ENCODE results near the gene ARRB2. TPM values are rescaled to one million over a fixed set of nuclear protein-coding genes. Genes with fewer than 3 reads are reported as not detected.
"Not testable (repeated sequence)": the region's sequence is repeated elsewhere in the genome, so short reads cannot be mapped to it uniquely, and the experiment has no call there.

The ARRB2 gene
- total RNA-seq, 2 donors from 2014 or later: 45.3 to 51.8 TPM

- no peak for TF ChIP-seq CTCF (conservative IDR thresholded peaks at IDR 0.05)
- Mint-ChIP-seq H3K4me1 (peaks cover 13% of the 10 kb centered on the region), H3K36me3 (ENCODE audit: low read depth) (peaks cover 9% of the 10 kb centered on the region), H3K27ac (peak overlapping the region; percentile 91), H3K27me3 (ENCODE audit: insufficient read depth) (peaks cover 8% of the 10 kb centered on the region), H3K4me3 (peak overlapping the region; percentile 70), H3K9me3 (peaks cover 4% of the 10 kb centered on the region)
- Histone ChIP-seq H3K9me3 (ENCODE audit: control insufficient read depth, low read length) (no peaks in the 10 kb centered on the region), H3K27me3 (ENCODE audit: control insufficient read depth, insufficient read depth, low read length, poor library complexity, severe bottlenecking) (no peaks in the 10 kb centered on the region), H3K4me1 (ENCODE audit: control insufficient read depth, insufficient read depth, low read length) (no peaks in the 10 kb centered on the region), H3K4me3 (ENCODE audit: low read length) (peak overlapping the region; percentile 81), H3K36me3 (ENCODE audit: control insufficient read depth, insufficient read depth, low read length) (no peaks in the 10 kb centered on the region), H3K9ac (ENCODE audit: extremely low read depth, low read length, poor library complexity, severe bottlenecking) (peak overlapping the region; percentile 51), H3K27ac (ENCODE audit: low read depth, low read length) (no peak overlapping the region)
- WGBS, 2 experiments (ENCODE audit: insufficient coverage in 1 of 2, insufficient read length in 1 of 2): 7 to 12% methylated on average over 19 to 55 of the region's 57 CpGs
- no peak for DNase-seq
Measured at GRCh38 chr17:4710693-4711634, 532 bp downstream of the ARRB2 start.

- H3K4me3 ChIP-seq (ENCODE audit: low read length): peak overlapping the region; percentile 81
- H3K4me1 ChIP-seq (ENCODE audit: control insufficient read depth, insufficient read depth, low read length): no peaks in the 10 kb centered on the region
- Mint-ChIP-seq H3K27me3 (ENCODE audit: insufficient read depth) (peaks cover 8% of the 10 kb centered on the region), H3K4me3 (peak overlapping the region; percentile 70), H3K4me1 (peaks cover 8% of the 10 kb centered on the region), H3K27ac (no peak overlapping the region), H3K36me3 (ENCODE audit: low read depth) (peaks cover 9% of the 10 kb centered on the region), H3K9me3 (peaks cover 4% of the 10 kb centered on the region)
- H3K9me3 ChIP-seq (ENCODE audit: control insufficient read depth, low read length): no peaks in the 10 kb centered on the region
- no peak for TF ChIP-seq CTCF (conservative IDR thresholded peaks at IDR 0.05)
- no peaks in the 10 kb centered on the region for H3K36me3 ChIP-seq (ENCODE audit: control insufficient read depth, insufficient read depth, low read length)
- H3K9ac ChIP-seq (ENCODE audit: extremely low read depth, low read length, poor library complexity, severe bottlenecking): no peak overlapping the region
- no peak overlapping the region for H3K27ac ChIP-seq (ENCODE audit: low read depth, low read length)
- DNase-seq: no peak
- no peaks in the 10 kb centered on the region for H3K27me3 ChIP-seq (ENCODE audit: control insufficient read depth, insufficient read depth, low read length, poor library complexity, severe bottlenecking)
- 64 to 74% methylated on average over 4 to 6 of the region's 6 CpGs for WGBS, 2 experiments (ENCODE audit: insufficient coverage in 1 of 2, insufficient read length in 1 of 2)
Measured at GRCh38 chr17:4711661-4712181, 1.3 kb downstream of the ARRB2 start.

GRCh38 chr17:4712526-4712925 lies 2.1 kb downstream of the ARRB2 start:
- H3K27ac ChIP-seq (ENCODE audit: low read depth, low read length): no peak overlapping the region
- no peaks in the 10 kb centered on the region for H3K27me3 ChIP-seq (ENCODE audit: control insufficient read depth, insufficient read depth, low read length, poor library complexity, severe bottlenecking)
- Mint-ChIP-seq H3K27me3 (ENCODE audit: insufficient read depth) (peaks cover 8% of the 10 kb centered on the region), H3K4me3 (no peak overlapping the region), H3K27ac (no peak overlapping the region), H3K36me3 (ENCODE audit: low read depth) (peaks cover 13% of the 10 kb centered on the region), H3K9me3 (peaks cover 4% of the 10 kb centered on the region), H3K4me1 (peaks cover 8% of the 10 kb centered on the region)
- no peak overlapping the region for H3K4me3 ChIP-seq (ENCODE audit: low read length)
- 93 to 100% methylated on average over 2 to 3 of the region's 3 CpGs for WGBS, 2 experiments (ENCODE audit: insufficient coverage in 1 of 2, insufficient read length in 1 of 2)
- DNase-seq: no peak
- H3K36me3 ChIP-seq (ENCODE audit: control insufficient read depth, insufficient read depth, low read length): peaks cover 5% of the 10 kb centered on the region
- H3K9ac ChIP-seq (ENCODE audit: extremely low read depth, low read length, poor library complexity, severe bottlenecking): no peak overlapping the region
- no peaks in the 10 kb centered on the region for H3K9me3 ChIP-seq (ENCODE audit: control insufficient read depth, low read length)
- H3K4me1 ChIP-seq (ENCODE audit: control insufficient read depth, insufficient read depth, low read length): no peaks in the 10 kb centered on the region
- no peak for TF ChIP-seq CTCF (conservative IDR thresholded peaks at IDR 0.05)

- WGBS, 2 experiments (ENCODE audit: insufficient coverage in 1 of 2, insufficient read length in 1 of 2): 85 to 86% methylated on average over 2 to 7 of the region's 15 CpGs
- not testable (repeated sequence) for H3K4me3 Mint-ChIP-seq; H3K36me3 ChIP-seq (ENCODE audit: control insufficient read depth, insufficient read depth, low read length); H3K27me3 Mint-ChIP-seq (ENCODE audit: insufficient read depth); H3K4me1 Mint-ChIP-seq; H3K27me3 ChIP-seq (ENCODE audit: control insufficient read depth, insufficient read depth, low read length, poor library complexity, severe bottlenecking); H3K9me3 ChIP-seq (ENCODE audit: control insufficient read depth, low read length); DNase-seq; H3K9ac ChIP-seq (ENCODE audit: extremely low read depth, low read length, poor library complexity, severe bottlenecking); H3K9me3 Mint-ChIP-seq; H3K4me1 ChIP-seq (ENCODE audit: control insufficient read depth, insufficient read depth, low read length); H3K4me3 ChIP-seq (ENCODE audit: low read length); H3K27ac Mint-ChIP-seq; H3K27ac ChIP-seq (ENCODE audit: low read depth, low read length)
- H3K36me3 Mint-ChIP-seq (ENCODE audit: low read depth): peaks cover 16% of the 10 kb centered on the region
Measured at GRCh38 chr17:4714340-4715062, 4.1 kb downstream of the ARRB2 start.
